ENCODE data around the gene PGAP3. TPM values are rescaled to one million over a fixed set of nuclear protein-coding genes. Genes with fewer than 3 reads are reported as not detected.
A peak's percentile ranks its signal among the peaks of the same experiment; 100 is the strongest.

Gene PGAP3
- total RNA-seq, 6 donors from 2014 or later, result 15.2 to 64.0 (median 27.9) TPM

DNA sequence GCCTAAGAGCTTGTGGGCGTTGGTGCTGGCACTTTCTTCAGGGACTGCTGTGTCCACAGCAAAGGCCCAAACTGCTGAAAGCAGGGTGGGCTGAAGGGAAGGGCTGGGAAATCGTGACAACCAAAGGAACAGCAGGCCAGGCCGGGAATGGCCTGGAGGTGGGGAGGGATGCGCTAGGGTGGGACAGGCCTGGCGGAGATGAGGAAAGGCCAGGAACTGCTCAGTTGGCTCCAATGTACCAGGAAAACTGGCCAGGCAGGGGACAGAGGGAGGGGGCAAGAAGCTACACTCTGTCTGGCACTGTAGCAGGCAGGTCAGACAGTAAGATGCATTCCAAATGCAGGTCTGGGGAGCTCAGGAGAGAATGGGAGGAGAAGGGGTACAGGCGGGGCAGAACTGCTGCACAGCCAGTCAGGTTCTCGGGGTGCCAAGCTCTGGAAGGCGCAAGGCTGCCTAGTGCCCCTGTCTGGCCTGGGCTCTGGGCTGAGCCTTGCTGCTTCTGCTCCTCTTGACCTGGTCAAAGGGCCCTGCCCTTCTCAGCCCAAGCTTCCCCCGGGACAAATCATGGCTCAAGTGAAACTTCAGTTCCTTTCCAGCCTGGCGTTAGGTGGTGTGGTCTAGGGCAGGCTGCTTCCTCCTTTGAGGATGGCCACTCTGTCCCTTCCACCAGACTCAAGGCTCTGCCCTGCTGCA, 12.3 kb downstream of the PGAP3 start:
- Histone ChIP-seq H3K27ac (peak overlapping the region in 3 of 4 donors; percentile 1 to 66 (median 50)), H3K27me3 (no peaks in the 10 kb centered on the region), H3K4me1 (peaks cover 31 to 63% (median 45%) of the 10 kb centered on the region in 4 donors), H3K4me3 (no peak overlapping the region), H3K36me3 (peaks cover 0 to 5% (median 0%) of the 10 kb centered on the region in 4 donors), H3K9me3 (no peaks in the 10 kb centered on the region)
- 68 to 69% methylated on average over 8 to 10 of the region's 10 CpGs for WGBS, 2 donors
- DNase-seq, result no peak
- TF ChIP-seq EP300 (IDR thresholded peaks at IDR 0.05) (no peak), POLR2A (IDR thresholded peaks at IDR 0.05) (no peak), POLR2AphosphoS5 (IDR thresholded peaks at IDR 0.05) (no peak)
- TF ChIP-seq, protein P1, sequence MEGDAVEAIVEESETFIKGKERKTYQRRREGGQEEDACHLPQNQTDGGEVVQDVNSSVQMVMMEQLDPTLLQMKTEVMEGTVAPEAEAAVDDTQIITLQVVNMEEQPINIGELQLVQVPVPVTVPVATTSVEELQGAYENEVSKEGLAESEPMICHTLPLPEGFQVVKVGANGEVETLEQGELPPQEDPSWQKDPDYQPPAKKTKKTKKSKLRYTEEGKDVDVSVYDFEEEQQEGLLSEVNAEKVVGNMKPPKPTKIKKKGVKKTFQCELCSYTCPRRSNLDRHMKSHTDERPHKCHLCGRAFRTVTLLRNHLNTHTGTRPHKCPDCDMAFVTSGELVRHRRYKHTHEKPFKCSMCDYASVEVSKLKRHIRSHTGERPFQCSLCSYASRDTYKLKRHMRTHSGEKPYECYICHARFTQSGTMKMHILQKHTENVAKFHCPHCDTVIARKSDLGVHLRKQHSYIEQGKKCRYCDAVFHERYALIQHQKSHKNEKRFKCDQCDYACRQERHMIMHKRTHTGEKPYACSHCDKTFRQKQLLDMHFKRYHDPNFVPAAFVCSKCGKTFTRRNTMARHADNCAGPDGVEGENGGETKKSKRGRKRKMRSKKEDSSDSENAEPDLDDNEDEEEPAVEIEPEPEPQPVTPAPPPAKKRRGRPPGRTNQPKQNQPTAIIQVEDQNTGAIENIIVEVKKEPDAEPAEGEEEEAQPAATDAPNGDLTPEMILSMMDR (IDR thresholded peaks at IDR 0.05), result no peak
- no peak for ATAC-seq (ENCODE audit: low FRiP score in 2 of 2)

DNA sequence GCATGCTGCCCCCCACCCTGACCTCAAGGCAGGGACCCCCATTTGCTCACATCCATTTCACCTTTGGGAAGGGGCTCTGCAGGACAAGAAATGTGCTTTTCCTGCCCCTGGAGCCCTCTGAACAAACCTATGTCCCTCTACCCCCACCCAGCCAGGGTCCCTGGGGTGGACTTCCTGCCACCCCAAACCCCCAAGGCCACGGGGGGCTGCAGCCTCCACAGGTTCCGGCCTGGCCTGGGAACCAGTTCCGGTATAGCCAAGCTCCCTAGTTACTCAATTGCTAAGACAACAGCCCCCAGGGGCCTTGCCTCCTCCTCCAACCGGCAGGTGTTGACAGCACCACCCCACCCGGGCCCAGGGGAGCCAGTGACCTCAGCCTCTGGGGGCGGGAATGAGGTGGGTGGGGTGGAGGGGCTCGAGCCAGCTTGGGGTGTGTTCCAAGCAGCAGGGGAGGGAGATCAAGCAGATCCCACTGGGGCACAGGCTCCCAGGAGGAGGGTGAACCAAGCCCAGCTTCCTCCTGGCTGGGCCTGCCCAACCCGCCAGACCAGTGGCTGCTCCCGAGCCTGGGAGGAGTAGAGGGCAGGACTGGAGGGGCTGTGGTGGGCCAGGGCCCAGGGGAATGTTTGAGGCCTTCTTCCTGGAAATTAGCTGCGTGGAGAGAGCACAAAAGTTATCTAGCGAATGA, 13.0 kb downstream of the PGAP3 start:
- Histone ChIP-seq H3K4me3 (no peak overlapping the region), H3K27ac (peak overlapping the region in 3 of 4 donors; percentile 1 to 66 (median 50)), H3K36me3 (peaks cover 0 to 2% (median 0%) of the 10 kb centered on the region in 4 donors), H3K9me3 (no peaks in the 10 kb centered on the region), H3K4me1 (peaks cover 30 to 59% (median 43%) of the 10 kb centered on the region in 4 donors), H3K27me3 (peaks cover 0 to 3% (median 0%) of the 10 kb centered on the region in 4 donors)
- TF ChIP-seq, protein P1 (IDR thresholded peaks at IDR 0.05), result no peak
- TF ChIP-seq POLR2A (IDR thresholded peaks at IDR 0.05) (no peak), POLR2AphosphoS5 (IDR thresholded peaks at IDR 0.05) (no peak), EP300 (IDR thresholded peaks at IDR 0.05) (no peak)
- 36 to 59% methylated on average over 6 to 11 of the region's 11 CpGs for WGBS, 2 donors
- ATAC-seq (ENCODE audit: low FRiP score in 2 of 2) (peak in 1 of 2 donors; percentile 36), DNase-seq (peak in 1 of 2 donors; percentile 56)

DNA sequence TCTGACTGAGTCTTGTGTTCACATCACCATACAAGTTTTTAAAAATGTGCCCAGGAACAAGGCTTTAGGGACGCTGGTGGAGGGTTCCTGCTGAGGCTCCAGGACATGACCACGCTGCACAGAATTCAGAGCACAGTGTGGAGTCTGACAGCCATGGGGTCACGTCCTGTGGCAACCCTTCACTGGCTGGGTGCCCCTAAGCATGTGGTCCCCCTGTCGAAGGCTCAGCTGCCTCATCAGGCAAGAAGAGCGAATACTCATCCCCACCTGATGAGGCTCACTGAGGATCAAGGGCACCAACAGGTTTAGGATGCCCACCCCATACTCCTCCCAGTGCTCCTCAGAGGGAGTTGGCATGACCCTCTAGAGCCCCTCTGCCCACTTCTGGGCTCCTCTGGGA, 13.7 kb downstream of the PGAP3 start:
- H3K9me3 ChIP-seq, result no peaks in the 10 kb centered on the region
- WGBS, 2 donors, result 92 to 93% methylated on average over 5 of the region's 5 CpGs
- peaks cover 27 to 55% (median 42%) of the 10 kb centered on the region in 4 donors for H3K4me1 ChIP-seq
- TF ChIP-seq POLR2AphosphoS5 (IDR thresholded peaks at IDR 0.05), result no peak
- TF ChIP-seq, protein P1 (IDR thresholded peaks at IDR 0.05), result no peak
- no peak for TF ChIP-seq POLR2A (IDR thresholded peaks at IDR 0.05)
- peaks cover 0 to 2% (median 0%) of the 10 kb centered on the region in 4 donors for H3K36me3 ChIP-seq
- no peak overlapping the region for H3K4me3 ChIP-seq
- H3K27ac ChIP-seq, result peak overlapping the region in 1 of 4 donors; percentile 50
- DNase-seq (no peak), ATAC-seq (ENCODE audit: low FRiP score in 2 of 2) (no peak)
- peaks cover 0 to 9% (median 1%) of the 10 kb centered on the region in 4 donors for H3K27me3 ChIP-seq

DNA sequence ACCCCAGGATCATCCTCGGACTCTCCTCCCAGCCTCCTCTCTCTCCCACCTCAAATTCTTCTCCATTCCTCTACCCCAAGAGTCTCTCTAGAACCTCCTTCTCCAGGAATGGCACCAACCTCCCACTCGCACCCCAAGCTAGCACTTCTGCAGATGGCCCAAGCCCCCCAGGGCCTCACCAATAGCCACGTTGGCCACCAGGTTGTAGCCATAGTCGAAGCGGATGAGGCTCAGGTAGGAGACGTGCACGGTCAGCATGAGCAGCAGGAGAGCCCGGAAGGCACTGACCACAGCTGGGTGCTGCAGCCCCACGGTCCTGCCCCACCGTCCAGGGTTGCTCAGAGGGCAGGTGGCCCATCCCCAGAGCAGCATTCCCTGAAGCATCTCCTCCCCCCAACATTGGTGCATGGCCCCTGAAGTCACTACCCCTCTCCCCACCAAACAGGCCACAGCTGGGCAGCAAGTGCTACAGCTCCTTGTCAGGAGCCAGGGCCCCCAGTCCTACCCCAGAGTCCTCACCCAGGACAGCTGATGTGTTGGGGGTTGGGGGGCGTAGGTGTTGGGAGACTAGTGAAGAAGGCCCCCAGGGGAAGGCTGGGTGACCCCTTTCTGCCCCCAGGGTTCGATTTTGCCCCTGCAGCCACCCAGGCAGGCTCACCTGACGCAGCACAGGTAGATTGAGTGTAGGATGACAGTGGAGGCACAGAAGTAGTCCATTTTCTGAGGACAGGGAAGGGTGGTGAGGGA, 14.3 kb downstream of the PGAP3 start:
- Histone ChIP-seq H3K9me3 (no peaks in the 10 kb centered on the region), H3K4me3 (no peak overlapping the region), H3K36me3 (peaks cover 0 to 2% (median 0%) of the 10 kb centered on the region in 4 donors), H3K27me3 (peaks cover 0 to 14% (median 1%) of the 10 kb centered on the region in 4 donors), H3K4me1 (peaks cover 32 to 58% (median 47%) of the 10 kb centered on the region in 4 donors), H3K27ac (no peak overlapping the region)
- ATAC-seq (ENCODE audit: low FRiP score in 2 of 2) (no peak), DNase-seq (no peak)
- TF ChIP-seq EP300 (IDR thresholded peaks at IDR 0.05) (no peak), POLR2AphosphoS5 (IDR thresholded peaks at IDR 0.05) (no peak), POLR2A (IDR thresholded peaks at IDR 0.05) (no peak)
- TF ChIP-seq, protein P1 (IDR thresholded peaks at IDR 0.05), result no peak
- WGBS, 2 donors, result 75 to 87% methylated on average over 9 to 13 of the region's 13 CpGs

All from upper lobe of left lung (tissue), 6 donors.